AG08395 (cell line): ENCODE results near the gene PVR.

ENCODE experiments used
- DNase-seq: peaks from one replicate; pipeline ENCODE4 v3.0.0; 2012; ENCODE audit warnings: mixed read lengths, low spot score

The PVR gene

GRCh38 chr19:44643605-44644401 lies at the start of gene PVR:
PVR (plus strand) TSS chr19:44643910; CDS start chr19:44644097, 187 bp downstream.
- DNase-seq, result peak; percentile 95

- DNase-seq, result no peak
Observed at GRCh38 chr19:44596428-44597130, 47.1 kb upstream of the PVR start.

- no peak for DNase-seq
Observed at GRCh38 chr19:44597131-44597491, 46.6 kb upstream of the PVR start.

GRCh38 chr19:44598355-44598754 lies 45.4 kb upstream of the PVR start:
- DNase-seq, result no peak

GRCh38 chr19:44598880-44599279 lies 44.8 kb upstream of the PVR start:
- DNase-seq, result no peak

GRCh38 chr19:44600466-44600865 lies 43.2 kb upstream of the PVR start:
- DNase-seq, result no peak

GRCh38 chr19:44602081-44602480 lies 41.6 kb upstream of the PVR start:
- DNase-seq, result no peak

GRCh38 chr19:44603201-44603945 lies 40.3 kb upstream of the PVR start:
- peak; percentile 92 for DNase-seq

GRCh38 chr19:44604241-44604640 lies 39.5 kb upstream of the PVR start:
- DNase-seq, result no peak

GRCh38 chr19:44605547-44605946 lies 38.2 kb upstream of the PVR start:
- DNase-seq, result no peak

- no peak for DNase-seq
Observed at GRCh38 chr19:44607049-44607448, 36.7 kb upstream of the PVR start.

- no peak for DNase-seq
Observed at GRCh38 chr19:44607917-44608316, 35.8 kb upstream of the PVR start.

GRCh38 chr19:44608391-44608821 lies 35.3 kb upstream of the PVR start:
- no peak for DNase-seq

- DNase-seq, result no peak
Observed at GRCh38 chr19:44609219-44609618, 34.5 kb upstream of the PVR start.

- peak; percentile 72 for DNase-seq
Observed at GRCh38 chr19:44610497-44610896, 33.2 kb upstream of the PVR start.

- DNase-seq, result no peak
Observed at GRCh38 chr19:44611812-44612295, 31.9 kb upstream of the PVR start.

GRCh38 chr19:44613295-44614178 lies 30.2 kb upstream of the PVR start, which contains the start of gene IGSF23:
IGSF23 (plus strand) TSS chr19:44613563; CDS start chr19:44613646, 83 bp downstream.
- no peak for DNase-seq

GRCh38 chr19:44614313-44614712 lies 29.4 kb upstream of the PVR start:
- no peak for DNase-seq

- DNase-seq, result no peak
Observed at GRCh38 chr19:44615863-44616247, 27.9 kb upstream of the PVR start.

GRCh38 chr19:44617110-44617880 lies 26.4 kb upstream of the PVR start:
- DNase-seq, result no peak
